Liver (tissue), 3 donors: ENCODE results near the gene MRPL52.

Experiments
- EGR1 ChIP-seq, 2 donors: IDR thresholded peaks; 2 replicates each; pipeline ENCODE4 v1.6.1; 2016 to 2018; ENCODE audit warnings: antibody characterized with exemption in 2 of 2, low read depth in 2 of 2
- TAF1 ChIP-seq: conservative IDR thresholded peaks from 2 replicates; pipeline ENCODE4 v1.6.1; 2016; ENCODE audit warnings: antibody characterized with exemption, mild to moderate bottlenecking
- TF ChIP-seq, protein P1 (sequence below): fragments of 150-350 bp; IDR thresholded peaks from 2 replicates; pipeline ENCODE4 v1.5.1; 2017; ENCODE audit warnings: improper control_type of control experiment, low read depth, low read length; ENCODE audit not compliant: missing input control
- TF ChIP-seq, protein P2 (sequence below): IDR thresholded peaks from 2 replicates; pipeline ENCODE4 v1.6.1; 2016; ENCODE audit warnings: antibody characterized with exemption
- TF ChIP-seq, protein P3 (sequence below): IDR thresholded peaks from 2 replicates; pipeline ENCODE4 v1.6.1; 2016; ENCODE audit warnings: antibody characterized with exemption
- donor health status: healthy.
- donor health status: healthy.

DNA sequence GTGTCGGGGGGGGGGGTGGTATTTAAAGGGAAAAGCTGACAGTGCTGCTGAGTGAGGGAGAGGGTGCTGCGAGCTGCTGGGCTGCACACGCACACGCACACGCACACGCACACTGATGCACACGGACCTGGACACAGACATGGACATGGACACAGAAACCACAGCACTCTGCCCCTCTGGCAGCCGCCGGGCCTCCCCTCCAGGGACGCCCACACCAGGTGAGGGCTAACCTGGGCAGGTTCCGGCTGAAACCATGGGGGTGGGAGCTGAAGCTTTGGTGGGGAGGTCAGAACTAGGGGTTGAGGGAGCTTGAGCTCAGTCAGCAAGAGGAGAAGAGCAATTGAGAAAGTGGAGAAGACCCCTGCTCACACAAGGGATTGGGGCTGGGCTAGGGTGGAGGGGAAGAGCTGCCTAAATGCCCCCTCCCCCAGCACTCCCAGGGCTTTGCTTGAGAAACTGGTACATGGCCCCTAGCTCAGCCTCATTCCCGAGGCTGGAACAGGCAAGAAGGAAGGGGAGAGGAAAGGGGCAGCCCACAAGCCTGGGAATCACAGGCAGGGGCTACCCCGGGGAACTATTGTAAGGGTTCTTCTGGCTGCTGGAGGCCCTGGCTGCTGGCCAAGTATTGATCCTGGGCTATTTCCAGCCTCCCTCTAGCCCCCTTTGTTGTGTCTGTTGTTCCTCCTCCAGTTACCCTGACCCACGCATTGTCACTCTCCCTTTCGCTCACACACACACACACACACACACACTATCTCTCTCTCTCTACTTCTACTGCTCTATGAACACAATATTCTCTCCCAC lies 53.7 kb downstream of the MRPL52 start, which contains the start of gene REM2:
- TF ChIP-seq, protein P1, sequence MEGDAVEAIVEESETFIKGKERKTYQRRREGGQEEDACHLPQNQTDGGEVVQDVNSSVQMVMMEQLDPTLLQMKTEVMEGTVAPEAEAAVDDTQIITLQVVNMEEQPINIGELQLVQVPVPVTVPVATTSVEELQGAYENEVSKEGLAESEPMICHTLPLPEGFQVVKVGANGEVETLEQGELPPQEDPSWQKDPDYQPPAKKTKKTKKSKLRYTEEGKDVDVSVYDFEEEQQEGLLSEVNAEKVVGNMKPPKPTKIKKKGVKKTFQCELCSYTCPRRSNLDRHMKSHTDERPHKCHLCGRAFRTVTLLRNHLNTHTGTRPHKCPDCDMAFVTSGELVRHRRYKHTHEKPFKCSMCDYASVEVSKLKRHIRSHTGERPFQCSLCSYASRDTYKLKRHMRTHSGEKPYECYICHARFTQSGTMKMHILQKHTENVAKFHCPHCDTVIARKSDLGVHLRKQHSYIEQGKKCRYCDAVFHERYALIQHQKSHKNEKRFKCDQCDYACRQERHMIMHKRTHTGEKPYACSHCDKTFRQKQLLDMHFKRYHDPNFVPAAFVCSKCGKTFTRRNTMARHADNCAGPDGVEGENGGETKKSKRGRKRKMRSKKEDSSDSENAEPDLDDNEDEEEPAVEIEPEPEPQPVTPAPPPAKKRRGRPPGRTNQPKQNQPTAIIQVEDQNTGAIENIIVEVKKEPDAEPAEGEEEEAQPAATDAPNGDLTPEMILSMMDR = no peak
- no peak for TF ChIP-seq TAF1
- TF ChIP-seq, protein P2, sequence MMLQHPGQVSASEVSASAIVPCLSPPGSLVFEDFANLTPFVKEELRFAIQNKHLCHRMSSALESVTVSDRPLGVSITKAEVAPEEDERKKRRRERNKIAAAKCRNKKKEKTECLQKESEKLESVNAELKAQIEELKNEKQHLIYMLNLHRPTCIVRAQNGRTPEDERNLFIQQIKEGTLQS = no peak
- no peak for TF ChIP-seq EGR1 (IDR thresholded peaks at IDR 0.05; ENCODE audit: low read depth in 2 of 2)
- TF ChIP-seq, protein P3, sequence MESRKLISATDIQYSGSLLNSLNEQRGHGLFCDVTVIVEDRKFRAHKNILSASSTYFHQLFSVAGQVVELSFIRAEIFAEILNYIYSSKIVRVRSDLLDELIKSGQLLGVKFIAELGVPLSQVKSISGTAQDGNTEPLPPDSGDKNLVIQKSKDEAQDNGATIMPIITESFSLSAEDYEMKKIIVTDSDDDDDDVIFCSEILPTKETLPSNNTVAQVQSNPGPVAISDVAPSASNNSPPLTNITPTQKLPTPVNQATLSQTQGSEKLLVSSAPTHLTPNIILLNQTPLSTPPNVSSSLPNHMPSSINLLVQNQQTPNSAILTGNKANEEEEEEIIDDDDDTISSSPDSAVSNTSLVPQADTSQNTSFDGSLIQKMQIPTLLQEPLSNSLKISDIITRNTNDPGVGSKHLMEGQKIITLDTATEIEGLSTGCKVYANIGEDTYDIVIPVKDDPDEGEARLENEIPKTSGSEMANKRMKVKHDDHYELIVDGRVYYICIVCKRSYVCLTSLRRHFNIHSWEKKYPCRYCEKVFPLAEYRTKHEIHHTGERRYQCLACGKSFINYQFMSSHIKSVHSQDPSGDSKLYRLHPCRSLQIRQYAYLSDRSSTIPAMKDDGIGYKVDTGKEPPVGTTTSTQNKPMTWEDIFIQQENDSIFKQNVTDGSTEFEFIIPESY = no peak
